ENCODE data around the gene LIX1L. TPM values are rescaled to one million over a fixed set of nuclear protein-coding genes. Genes with fewer than 3 reads are reported as not detected.

The LIX1L gene
- total and polyA plus RNA-seq, 9 donors = 28.7 to 102 (median 69.4) TPM

DNA sequence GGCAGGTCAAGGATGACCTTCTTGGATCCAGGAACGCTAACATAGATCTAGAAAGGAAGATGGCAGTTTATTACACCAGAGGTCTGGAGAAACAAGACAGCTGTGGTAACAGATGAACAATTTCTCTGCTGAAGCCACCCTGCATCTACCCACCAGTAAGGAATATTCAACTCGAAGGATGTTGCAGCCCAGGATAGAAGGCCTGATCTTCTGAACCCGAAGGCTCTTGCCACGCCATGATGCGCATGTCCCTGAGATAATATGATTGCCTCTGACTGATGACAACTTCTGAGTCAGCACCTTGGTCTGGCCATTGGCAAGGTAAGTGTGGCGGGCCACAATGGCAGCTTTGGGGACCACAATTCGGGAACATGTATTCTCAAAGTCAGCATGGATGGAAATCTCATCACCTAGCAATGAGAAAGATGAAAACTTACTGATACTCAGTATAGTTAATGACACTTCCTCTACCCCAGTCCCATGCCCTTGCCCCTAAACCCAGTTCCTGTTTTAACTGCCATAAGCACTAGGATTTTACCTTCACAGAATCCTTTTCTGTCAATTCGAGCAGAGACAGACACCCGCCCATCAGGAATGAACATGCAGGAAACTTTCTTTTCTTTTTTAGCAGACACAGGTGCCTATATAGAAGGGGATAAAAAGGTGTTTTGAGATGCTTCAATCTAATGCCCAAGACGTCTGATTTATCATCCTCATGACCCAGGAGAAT is 36.7 kb upstream of the LIX1L start:
- no peaks in the 10 kb centered on the region for H3K27me3 ChIP-seq
- WGBS, 3 donors = 49 to 64% (median 59%) methylated on average over 10 of the region's 10 CpGs
- DNase-seq = peak in 1 of 5 donors; percentile 33
- H3K4me3 ChIP-seq = peak overlapping the region; percentile 83
- TF ChIP-seq POLR2A (IDR thresholded peaks at IDR 0.05) (no peak), EP300 (IDR thresholded peaks at IDR 0.05) (no peak)
- TF ChIP-seq, protein P1, sequence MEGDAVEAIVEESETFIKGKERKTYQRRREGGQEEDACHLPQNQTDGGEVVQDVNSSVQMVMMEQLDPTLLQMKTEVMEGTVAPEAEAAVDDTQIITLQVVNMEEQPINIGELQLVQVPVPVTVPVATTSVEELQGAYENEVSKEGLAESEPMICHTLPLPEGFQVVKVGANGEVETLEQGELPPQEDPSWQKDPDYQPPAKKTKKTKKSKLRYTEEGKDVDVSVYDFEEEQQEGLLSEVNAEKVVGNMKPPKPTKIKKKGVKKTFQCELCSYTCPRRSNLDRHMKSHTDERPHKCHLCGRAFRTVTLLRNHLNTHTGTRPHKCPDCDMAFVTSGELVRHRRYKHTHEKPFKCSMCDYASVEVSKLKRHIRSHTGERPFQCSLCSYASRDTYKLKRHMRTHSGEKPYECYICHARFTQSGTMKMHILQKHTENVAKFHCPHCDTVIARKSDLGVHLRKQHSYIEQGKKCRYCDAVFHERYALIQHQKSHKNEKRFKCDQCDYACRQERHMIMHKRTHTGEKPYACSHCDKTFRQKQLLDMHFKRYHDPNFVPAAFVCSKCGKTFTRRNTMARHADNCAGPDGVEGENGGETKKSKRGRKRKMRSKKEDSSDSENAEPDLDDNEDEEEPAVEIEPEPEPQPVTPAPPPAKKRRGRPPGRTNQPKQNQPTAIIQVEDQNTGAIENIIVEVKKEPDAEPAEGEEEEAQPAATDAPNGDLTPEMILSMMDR (IDR thresholded peaks at IDR 0.05) = no peak
- peaks cover 12% of the 10 kb centered on the region for H3K4me1 ChIP-seq (ENCODE audit: insufficient read depth)
- intact Hi-C loops (cut with DNase I) = no loop called here
- H3K36me3 ChIP-seq = peaks cover 4% of the 10 kb centered on the region
- H3K27ac ChIP-seq = peak overlapping the region; percentile 39 to 60
- H3K9me3 ChIP-seq = no peaks in the 10 kb centered on the region

DNA sequence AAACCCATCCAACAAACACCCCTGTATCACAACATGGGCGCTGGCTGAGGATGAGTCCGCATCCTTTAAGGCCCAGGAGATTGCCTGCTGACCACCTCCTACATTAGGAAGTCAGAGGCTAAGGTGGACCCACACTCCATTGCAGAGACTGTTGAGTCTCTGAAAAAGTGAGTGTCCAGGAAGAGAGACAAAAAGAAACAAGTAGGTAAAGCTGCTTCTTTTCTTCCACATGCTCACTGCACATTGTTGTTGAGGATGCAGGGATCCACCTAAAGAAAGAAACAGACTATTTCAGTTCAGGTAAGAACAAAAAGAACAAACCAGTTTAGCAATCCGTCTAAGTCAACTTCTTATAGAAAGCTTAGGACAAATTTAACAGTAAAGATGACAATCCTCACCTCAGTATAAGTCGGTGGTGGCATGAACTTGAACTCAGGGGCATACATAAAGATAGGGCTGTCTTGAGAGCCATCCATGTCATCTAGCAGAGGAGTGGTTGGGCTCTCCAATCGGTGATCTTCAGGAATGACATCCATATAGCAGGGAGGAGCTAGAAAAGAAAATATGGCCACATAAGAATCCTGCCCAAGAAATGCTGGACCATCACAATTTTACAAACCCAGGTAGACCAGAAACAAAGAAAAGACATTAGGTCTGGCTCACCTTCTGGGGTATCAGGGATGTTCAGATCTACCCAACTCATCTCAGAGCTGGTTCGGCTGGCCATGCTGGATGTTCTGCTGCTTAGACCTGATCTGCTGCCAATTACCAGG is 36.0 kb upstream of the LIX1L start:
- H3K36me3 ChIP-seq = peaks cover 4% of the 10 kb centered on the region
- intact Hi-C loops (cut with DNase I) = no loop called here
- H3K27ac ChIP-seq = no peak overlapping the region
- H3K4me3 ChIP-seq = peak overlapping the region; percentile 83
- TF ChIP-seq EP300 (IDR thresholded peaks at IDR 0.05) = no peak
- TF ChIP-seq, protein P1 (IDR thresholded peaks at IDR 0.05) = no peak
- peaks cover 10% of the 10 kb centered on the region for H3K4me1 ChIP-seq (ENCODE audit: insufficient read depth)
- no peak for DNase-seq
- 62 to 65% (median 62%) methylated on average over 6 of the region's 6 CpGs for WGBS, 3 donors
- H3K27me3 ChIP-seq = no peaks in the 10 kb centered on the region
- H3K9me3 ChIP-seq = no peaks in the 10 kb centered on the region

DNA sequence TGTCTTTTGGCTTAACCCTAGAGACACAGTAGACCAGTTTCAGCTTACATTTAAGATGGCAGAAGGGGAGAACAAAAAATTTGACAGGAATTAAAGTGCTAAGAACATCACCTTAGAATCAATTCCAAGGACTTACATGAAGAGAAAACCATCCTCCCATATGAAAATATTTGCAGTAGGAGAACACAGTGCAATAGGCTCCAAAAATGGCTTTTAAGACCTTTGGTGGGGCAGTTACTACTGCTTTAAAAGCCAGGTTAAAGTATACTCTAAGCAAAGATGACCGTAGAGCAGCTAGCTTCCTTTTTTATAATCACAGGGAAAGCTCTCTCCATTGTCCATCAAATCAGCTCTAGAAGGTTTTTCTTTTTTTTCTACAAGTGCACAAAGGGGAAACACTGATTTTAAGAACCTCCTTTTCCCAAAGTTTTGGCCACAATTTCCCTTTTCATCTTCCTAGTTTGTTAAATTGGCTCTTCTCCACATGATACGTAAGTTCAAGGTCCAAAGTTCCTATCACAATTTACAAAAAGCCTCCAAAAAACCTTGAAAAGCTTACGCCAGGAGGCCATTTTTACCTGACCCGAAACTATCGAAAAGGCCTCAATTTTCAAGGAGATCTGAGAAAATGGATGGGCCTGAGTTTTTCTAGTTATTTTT is 35.3 kb upstream of the LIX1L start:
- peaks cover 4% of the 10 kb centered on the region for H3K36me3 ChIP-seq
- TF ChIP-seq EP300 (IDR thresholded peaks at IDR 0.05) = no peak
- TF ChIP-seq POLR2A (IDR thresholded peaks at IDR 0.05) = no peak
- TF ChIP-seq, protein P1 (IDR thresholded peaks at IDR 0.05) = no peak
- H3K4me1 ChIP-seq (ENCODE audit: insufficient read depth) = peaks cover 8% of the 10 kb centered on the region
- intact Hi-C loops (cut with DNase I) = no loop called here
- no peaks in the 10 kb centered on the region for H3K9me3 ChIP-seq
- 67 to 75% (median 69%) methylated on average over 5 of the region's 5 CpGs for WGBS, 3 donors
- DNase-seq = no peak
- peak overlapping the region; percentile 83 for H3K4me3 ChIP-seq
- no peaks in the 10 kb centered on the region for H3K27me3 ChIP-seq
- H3K27ac ChIP-seq = peak overlapping the region in 1 of 2 donors; percentile 12

DNA sequence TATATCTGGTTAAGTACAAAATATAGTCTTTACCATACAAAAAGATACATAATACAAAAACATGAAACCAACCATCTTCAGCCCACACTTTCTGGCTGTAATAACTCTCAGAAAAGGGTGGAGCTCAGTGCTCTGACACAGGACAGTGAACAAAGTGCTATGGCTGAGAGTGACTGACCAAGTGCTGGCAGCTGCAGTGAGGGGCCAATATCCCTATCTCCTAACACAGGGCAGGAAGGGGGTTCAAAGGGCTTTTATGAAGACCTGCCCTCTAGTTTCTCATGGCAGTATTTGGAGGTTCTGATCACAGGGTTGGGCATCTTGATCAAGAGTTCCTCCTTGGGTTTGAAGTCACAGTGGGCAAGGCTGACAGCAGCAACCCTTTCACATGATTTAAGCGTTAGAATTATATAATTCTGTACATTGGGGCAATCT is 34.7 kb upstream of the LIX1L start:
- peak overlapping the region; percentile 83 for H3K4me3 ChIP-seq

More for the DNA sequence above, 34.7 kb upstream of the LIX1L start:
- TF ChIP-seq EP300 (IDR thresholded peaks at IDR 0.05) = no peak
- TF ChIP-seq, protein P1 (IDR thresholded peaks at IDR 0.05) = no peak
- no peak for TF ChIP-seq POLR2A (IDR thresholded peaks at IDR 0.05)
- WGBS, 3 donors = 81 to 90% (median 84%) methylated on average over 1 of the region's 1 CpG
- H3K4me1 ChIP-seq (ENCODE audit: insufficient read depth) = peaks cover 8% of the 10 kb centered on the region
- peaks cover 4% of the 10 kb centered on the region for H3K36me3 ChIP-seq
- peak in 1 of 5 donors; percentile 14 for DNase-seq
- no peaks in the 10 kb centered on the region for H3K27me3 ChIP-seq
- H3K9me3 ChIP-seq = no peaks in the 10 kb centered on the region
- no peak overlapping the region for H3K27ac ChIP-seq
- intact Hi-C loops (cut with DNase I) = no loop called here
